DMS79 (cell line): Measurements from ENCODE around the gene ADCY9.

ENCODE experiments used
- DNase-seq: peaks from one replicate; lab custom pipeline; 2025; lab: John Stamatoyannopoulos, UW

Gene ADCY9

GRCh38 chr16:4003576-4003975 lies 112.7 kb downstream of the ADCY9 start:
- no peak for DNase-seq

GRCh38 chr16:4003166-4003565 lies 113.1 kb downstream of the ADCY9 start:
- DNase-seq = no peak

DNA sequence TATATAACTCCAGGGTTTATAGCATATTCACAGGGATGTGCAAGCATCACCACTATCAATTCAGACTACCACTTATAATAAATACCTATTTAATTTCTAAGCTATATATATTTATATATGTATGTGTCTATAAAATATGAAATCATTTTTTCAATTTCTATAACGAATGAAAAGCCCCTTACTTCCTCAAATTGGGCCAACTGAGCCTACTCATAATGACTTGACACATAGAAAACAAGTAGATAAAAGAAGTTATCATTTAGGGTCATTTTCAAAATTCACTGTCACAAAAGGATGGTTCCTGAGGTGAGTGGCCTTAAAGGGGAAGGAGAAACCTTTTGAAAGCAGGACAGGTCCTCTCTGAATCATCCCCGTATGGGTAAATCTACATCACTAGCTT lies 114.1 kb downstream of the ADCY9 start:
- no peak for DNase-seq

GRCh38 chr16:3999479-4000325 lies 116.5 kb downstream of the ADCY9 start:
- no peak for DNase-seq

- DNase-seq = no peak
Measured at GRCh38 chr16:3998793-3999478, 117.3 kb downstream of the ADCY9 start.

- no peak for DNase-seq
Measured at GRCh38 chr16:3997231-3997841, 118.9 kb downstream of the ADCY9 start.

DNA sequence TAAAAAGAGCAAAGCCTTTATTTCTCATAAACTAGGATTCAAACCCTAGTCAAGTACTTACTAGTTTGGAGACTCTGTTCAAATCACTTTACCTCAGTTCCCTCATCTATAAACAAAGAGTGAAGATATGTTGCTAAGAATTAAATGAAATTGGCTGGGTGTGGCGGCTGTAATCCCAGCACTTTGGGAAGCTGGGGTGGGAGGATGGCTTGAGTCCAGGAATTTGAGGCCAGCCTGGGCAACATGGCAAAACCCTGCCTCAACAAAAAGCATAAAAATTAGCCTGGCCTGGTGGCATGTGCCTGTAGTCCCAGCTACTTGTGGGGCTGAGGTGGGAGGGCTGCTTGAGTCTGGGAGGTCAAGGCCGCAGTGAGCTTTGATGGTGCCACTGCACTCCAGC lies 121.2 kb downstream of the ADCY9 start:
- DNase-seq = no peak

- DNase-seq = no peak
Measured at GRCh38 chr16:3993052-3993785, 123.0 kb downstream of the ADCY9 start.

GRCh38 chr16:3992297-3993051 lies 123.8 kb downstream of the ADCY9 start:
- DNase-seq = no peak

GRCh38 chr16:3988824-3989223 lies 127.4 kb downstream of the ADCY9 start:
- no peak for DNase-seq

GRCh38 chr16:3988011-3988410 lies 128.2 kb downstream of the ADCY9 start:
- no peak for DNase-seq

- no peak for DNase-seq
Measured at GRCh38 chr16:3987231-3987630, 129.0 kb downstream of the ADCY9 start.

DNA sequence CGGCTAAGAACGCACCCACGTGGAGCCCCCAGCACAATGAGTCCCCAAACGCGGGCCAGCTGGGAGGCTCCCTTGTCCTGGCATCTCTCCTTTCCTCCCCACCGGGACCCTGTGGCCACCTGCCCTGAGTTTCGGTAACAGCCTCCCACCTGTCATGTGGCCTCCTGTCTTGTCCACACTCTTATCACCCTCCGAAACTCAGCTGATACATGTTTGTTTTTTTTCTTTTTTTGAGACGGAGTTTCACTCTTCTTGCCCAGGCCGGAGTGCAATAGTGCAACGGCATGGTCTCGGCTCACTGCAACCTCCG lies 130.1 kb downstream of the ADCY9 start:
- no peak for DNase-seq

DNA sequence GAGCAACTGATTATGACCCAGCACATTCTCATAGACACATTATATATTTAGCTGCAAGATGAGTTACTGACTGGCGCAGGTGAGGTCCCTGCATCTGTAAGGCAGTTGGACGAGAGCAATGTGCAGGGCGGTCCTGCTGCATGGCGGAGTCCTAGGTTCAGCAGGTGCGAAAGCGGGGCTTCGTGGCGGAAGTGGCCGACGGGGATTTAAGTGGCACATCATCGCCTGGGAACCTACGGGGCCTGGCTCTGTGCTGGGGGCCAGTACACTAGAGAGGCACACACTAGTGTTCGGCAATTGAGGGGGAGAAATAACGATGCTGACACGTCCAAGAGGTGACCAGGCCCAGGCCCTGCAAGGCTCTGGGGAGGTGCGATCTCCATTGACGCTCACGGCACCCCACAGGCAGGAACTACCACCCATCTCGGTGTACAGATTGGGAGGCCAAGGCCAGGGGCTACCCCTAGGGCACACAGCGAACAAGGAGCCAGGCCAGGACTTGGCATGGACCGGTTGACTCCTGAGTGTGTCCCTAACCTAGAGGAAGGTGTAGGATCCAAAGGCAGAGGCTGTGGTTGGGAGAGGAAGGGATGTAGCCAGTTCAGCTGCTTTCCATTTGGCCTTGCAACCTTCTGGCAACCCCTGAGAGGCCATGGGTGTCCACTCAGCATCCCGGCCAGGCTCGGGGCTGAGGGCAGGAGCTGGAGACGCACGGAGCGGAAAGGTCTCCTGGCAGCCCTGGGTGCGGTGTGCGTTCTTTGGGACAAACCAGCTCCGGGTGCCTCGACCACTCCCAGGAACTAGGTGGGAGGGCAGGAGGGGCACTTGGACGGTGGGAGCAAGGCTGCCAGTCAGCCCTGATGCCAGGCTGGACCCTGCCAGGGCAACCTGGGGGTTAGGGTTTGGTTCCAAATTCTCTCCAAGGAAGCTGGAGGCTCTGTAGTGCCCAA lies 131.9 kb downstream of the ADCY9 start:
- DNase-seq = no peak

DNA sequence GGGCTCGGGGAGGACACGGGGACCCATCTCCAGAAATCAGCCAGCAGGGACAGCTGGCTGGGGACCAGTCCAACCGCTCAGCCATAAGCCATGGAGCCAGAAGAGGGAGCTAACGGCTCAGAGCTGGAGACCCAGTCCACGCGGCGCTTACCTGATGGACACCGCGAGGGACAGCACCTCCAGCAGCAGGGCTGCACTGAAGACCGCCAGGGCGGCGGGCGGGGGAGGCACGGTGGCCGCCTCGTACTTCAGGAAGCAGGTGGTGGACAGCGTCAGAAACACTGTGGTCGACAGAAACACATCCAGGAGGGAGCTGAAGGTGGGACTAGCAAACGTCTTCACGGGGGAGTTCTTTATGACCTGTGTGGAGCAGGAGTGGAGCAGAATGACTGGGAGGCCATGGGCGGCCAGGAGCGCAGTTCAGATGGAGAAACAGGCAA lies 133.1 kb downstream of the ADCY9 start:
- DNase-seq = no peak

DNA sequence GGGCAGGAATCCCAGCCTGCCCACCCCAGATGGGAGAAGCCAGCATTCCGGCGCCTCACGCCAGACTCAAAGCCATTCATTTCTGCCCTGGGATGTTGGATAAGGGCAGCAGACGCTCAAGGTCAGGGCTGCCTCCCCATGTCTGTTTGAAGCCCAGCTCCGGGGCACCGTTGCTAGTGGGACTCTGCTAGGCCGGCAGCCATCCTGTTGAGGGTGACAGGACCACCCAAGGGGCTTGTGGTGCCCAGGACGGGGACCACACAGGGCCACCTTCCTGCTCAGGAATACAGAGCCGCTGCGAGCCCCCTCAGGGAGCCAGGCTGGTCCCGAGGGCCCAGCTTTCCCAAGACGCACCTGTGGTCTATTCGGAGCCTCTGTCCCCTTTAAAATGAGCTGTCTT lies 134.0 kb downstream of the ADCY9 start:
- no peak for DNase-seq

- DNase-seq = no peak
Measured at GRCh38 chr16:3980253-3981111, 135.8 kb downstream of the ADCY9 start.

DNA sequence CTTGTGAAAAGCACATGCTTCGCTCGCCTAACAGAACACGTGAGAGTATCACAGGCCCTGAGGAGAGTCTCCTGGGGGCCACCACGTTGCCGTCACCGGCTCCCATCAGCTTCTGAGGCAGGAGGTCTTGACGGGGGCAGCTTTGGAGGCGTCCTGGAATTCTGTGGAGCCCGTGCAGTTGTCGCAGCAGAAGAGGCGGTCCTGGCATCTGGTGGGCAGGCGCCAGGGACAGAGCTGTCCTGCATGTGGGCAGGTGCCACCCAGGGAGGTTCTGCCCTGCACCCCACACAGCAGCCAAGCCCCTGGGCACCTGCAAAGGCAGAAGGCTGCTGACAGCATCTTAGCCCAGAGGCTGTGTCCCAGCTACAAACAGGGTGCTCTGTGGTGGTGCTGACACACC lies 136.7 kb downstream of the ADCY9 start:
- DNase-seq = no peak

GRCh38 chr16:3979070-3979469 lies 137.2 kb downstream of the ADCY9 start:
- DNase-seq = no peak

DNA sequence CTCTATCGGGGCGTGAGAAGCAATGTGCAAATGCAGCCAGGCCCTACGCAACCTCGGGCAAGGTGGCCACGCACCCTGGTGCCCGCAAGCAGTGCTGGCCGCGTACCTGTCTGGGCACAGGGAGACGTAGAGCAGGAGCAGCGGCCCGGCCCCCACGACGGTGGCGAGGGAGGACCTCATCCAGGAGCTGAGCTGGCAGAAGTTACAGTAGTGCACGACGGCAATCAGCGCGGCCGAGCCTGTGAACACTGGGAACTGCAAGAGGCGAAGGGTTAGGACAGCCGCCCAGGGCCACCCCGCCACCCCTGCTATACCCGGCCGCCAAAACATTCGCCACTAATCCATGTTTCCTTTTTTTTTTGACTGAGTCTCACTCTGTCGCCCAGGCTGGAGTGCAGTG lies 138.9 kb downstream of the ADCY9 start:
- no peak for DNase-seq
